ENCODE data around the gene GRPEL1.

DNA sequence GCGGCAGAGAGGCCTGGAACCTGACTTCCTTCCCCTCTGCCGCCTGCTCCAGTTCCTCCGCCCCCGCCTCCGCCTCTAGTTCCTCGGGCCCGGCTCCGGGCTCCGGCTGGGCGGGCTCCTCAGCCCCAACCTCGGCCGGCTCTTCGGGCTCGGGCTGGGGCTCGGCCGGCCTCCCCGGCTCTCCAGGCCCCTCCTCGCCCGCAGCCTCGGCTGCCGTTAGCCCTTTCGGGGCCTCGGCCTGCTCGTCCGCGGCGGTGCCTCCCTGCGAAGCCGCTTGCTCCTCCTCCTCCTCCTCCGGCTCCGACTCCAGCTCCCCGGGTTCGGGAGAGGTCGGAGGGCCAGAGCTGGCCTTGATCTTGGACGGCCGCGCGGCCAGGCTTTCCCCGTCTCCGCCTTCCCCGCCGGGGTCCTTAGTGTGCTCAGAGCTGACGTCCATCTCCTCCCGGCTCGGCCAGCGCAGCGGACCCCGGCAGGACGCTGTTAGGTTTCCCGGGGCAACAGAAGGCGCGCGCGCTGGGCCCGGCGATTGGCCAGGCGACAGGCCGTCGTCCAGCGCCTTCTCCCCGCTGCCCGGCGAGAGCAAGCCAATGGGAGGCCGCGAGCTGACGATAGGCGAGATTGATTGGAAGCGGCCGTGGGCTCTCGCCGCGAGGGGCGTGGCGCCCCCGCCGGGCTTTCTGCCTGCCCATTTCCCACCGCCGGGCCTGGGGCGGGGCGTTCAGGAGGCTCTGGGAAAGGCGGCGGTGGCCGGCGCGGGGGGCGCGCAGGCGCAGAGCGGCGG lies 25.2 kb downstream of the GRPEL1 start:
- TF ChIP-seq, protein P1, sequence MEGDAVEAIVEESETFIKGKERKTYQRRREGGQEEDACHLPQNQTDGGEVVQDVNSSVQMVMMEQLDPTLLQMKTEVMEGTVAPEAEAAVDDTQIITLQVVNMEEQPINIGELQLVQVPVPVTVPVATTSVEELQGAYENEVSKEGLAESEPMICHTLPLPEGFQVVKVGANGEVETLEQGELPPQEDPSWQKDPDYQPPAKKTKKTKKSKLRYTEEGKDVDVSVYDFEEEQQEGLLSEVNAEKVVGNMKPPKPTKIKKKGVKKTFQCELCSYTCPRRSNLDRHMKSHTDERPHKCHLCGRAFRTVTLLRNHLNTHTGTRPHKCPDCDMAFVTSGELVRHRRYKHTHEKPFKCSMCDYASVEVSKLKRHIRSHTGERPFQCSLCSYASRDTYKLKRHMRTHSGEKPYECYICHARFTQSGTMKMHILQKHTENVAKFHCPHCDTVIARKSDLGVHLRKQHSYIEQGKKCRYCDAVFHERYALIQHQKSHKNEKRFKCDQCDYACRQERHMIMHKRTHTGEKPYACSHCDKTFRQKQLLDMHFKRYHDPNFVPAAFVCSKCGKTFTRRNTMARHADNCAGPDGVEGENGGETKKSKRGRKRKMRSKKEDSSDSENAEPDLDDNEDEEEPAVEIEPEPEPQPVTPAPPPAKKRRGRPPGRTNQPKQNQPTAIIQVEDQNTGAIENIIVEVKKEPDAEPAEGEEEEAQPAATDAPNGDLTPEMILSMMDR (conservative IDR thresholded peaks at IDR 0.05; ENCODE audit: low read depth, low read length), result peak; percentile 65; the same call in 1 of the 2 replicates
- TF ChIP-seq POLR2A (IDR thresholded peaks at IDR 0.05; ENCODE audit: low read depth, low read length), result peak; percentile 67
- TF ChIP-seq, protein P2, sequence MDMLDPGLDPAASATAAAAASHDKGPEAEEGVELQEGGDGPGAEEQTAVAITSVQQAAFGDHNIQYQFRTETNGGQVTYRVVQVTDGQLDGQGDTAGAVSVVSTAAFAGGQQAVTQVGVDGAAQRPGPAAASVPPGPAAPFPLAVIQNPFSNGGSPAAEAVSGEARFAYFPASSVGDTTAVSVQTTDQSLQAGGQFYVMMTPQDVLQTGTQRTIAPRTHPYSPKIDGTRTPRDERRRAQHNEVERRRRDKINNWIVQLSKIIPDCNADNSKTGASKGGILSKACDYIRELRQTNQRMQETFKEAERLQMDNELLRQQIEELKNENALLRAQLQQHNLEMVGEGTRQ (IDR thresholded peaks at IDR 0.05; ENCODE audit: low read depth, low read length), result peak; percentile 34; the same call in 1 of the 2 replicates
- no peak for TF ChIP-seq RAD21 (IDR thresholded peaks at IDR 0.05; ENCODE audit: low read length)
- TF ChIP-seq RCOR1 (IDR thresholded peaks at IDR 0.05; ENCODE audit: insufficient replicate concordance, low read length), result no peak
- TF ChIP-seq MAFK (IDR thresholded peaks at IDR 0.05; ENCODE audit: low read depth, low read length), result no peak
- TF ChIP-seq FOS (IDR thresholded peaks at IDR 0.05; ENCODE audit: low read depth, low read length), result no peak
- TF ChIP-seq, protein P3, sequence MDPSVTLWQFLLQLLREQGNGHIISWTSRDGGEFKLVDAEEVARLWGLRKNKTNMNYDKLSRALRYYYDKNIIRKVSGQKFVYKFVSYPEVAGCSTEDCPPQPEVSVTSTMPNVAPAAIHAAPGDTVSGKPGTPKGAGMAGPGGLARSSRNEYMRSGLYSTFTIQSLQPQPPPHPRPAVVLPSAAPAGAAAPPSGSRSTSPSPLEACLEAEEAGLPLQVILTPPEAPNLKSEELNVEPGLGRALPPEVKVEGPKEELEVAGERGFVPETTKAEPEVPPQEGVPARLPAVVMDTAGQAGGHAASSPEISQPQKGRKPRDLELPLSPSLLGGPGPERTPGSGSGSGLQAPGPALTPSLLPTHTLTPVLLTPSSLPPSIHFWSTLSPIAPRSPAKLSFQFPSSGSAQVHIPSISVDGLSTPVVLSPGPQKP (IDR thresholded peaks at IDR 0.05; ENCODE audit: borderline replicate concordance, low read depth, low read length), result no peak
- TF ChIP-seq RFX5 (IDR thresholded peaks at IDR 0.05; ENCODE audit: low read depth, low read length), result peak; percentile 46; the same call in 1 of the 2 replicates
- no peak for TF ChIP-seq BHLHE40 (IDR thresholded peaks at IDR 0.05; ENCODE audit: low read depth, low read length)

All from IMR-90 (cell line).